Retina (tissue), 1 donor: ENCODE measurements around the gene VPS37D.
A peak's percentile ranks its signal among the peaks of the same experiment; 100 is the strongest.

Source experiments
- DNase-seq: peaks from one replicate; pipeline ENCODE4 v3.0.0-alpha.2; 2016

VPS37D gene

GRCh38 chr7:73681031-73681430 is 13.4 kb downstream of the VPS37D start:
- DNase-seq: no peak

DNA sequence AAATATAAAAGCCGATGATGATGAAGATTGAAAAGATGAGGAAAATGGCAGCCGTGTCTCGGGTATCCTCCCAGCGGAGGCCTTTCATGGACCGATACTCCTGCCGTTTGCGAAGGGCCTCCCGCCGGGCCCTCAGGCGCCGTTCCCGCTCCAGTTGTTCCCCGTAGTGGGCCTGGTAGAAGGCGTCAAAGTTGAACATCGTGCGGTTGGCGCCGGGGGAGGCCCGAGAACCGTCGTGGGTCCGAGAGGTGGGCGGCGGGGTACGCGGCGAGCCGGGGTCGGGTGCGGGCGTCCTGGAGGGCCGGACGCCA is 15.1 kb downstream of the VPS37D start:
- DNase-seq: no peak

DNA sequence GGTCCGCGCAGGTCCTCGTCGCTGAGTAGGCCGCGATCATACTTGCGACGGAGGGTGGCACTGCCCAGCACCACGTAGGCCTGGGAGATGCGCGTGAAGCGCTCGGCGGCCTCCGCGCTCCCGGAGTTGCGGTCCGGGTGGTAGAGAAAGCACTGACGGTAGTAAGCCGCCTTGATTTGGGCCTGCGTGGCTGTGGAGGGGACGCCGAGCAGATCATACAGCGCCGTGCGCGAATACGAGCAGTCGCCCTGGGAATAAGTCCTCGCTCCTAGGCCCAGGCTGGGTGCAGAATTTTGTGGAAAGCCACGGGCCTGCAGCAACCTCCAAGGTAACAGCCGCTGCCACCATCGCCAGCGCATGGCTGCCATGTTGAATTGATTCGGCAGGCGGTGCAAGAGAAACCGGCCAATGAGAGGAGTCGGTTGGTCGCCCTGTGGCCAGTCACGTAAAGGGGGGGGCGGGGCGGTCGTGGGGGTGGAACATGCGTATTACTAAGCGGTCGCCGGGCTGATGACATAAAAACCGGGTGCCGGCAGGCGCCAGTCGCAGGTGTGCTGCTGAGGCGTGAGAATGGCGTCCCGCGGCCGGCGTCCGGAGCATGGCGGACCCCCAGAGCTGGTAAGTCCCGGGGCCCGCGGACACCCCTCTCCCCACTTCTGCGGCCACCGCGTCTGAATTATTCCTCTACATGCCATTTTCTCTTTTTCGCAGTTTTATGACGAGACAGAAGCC is 15.6 kb downstream of the VPS37D start, which contains the start of the genes BUD23 and DNAJC30:
BUD23 (plus strand) TSS at position 542 of the 732 bp plus-strand sequence; CDS start at position 571, 29 bp downstream.
DNAJC30 (minus strand) TSS at position 398 of the 732 bp plus-strand sequence; CDS start at position 368, 30 bp downstream.
- DNase-seq: peak; percentile 94

- no peak for DNase-seq
Measured at GRCh38 chr7:73683788-73684693, 16.4 kb downstream of the VPS37D start.

DNA sequence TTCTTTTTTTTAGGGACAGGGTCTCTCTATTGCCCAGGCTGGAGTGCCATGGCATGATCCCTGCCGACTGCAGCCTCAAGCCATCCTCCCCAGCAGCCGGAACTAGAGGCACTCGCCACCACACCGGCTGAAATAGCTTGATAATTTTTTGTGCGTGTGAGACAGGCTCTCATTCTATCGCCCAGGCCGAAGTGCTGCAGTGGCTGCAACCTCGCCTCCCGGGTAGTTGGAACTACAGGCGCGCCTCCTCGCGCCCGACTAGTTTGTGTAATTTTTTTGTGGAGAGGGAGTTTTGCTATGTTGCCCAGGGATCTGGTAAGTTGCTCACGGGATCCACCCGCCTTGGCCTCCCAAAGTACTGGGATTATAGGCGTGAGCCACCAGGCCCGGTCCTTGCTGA is 17.7 kb downstream of the VPS37D start:
- DNase-seq: no peak

- no peak for DNase-seq
Measured at GRCh38 chr7:73688288-73688687, 20.7 kb downstream of the VPS37D start.

DNA sequence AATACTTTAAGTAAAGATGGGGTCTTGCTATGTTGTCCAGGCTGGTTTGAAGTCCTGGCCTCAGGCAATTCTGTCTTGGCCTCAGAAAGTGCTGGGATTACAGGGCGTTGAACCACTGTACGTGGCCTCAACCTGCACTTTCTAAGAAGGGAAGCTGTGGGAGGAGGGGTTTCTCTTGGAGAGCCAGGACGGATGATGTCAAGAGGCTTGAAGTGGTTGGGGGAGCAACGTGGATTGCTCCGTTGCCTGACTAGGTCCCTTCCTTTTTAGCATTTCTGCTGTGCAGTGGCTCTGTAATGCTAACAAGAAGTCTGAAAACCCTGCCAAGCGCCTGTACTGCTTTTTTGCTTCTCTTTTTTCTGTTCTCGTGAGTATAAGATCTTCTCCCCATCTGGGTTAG is 23.0 kb downstream of the VPS37D start:
- DNase-seq: no peak

- no peak for DNase-seq
Measured at GRCh38 chr7:73696372-73696771, 28.7 kb downstream of the VPS37D start.

GRCh38 chr7:73698410-73698809 is 30.8 kb downstream of the VPS37D start:
- DNase-seq: no peak

DNA sequence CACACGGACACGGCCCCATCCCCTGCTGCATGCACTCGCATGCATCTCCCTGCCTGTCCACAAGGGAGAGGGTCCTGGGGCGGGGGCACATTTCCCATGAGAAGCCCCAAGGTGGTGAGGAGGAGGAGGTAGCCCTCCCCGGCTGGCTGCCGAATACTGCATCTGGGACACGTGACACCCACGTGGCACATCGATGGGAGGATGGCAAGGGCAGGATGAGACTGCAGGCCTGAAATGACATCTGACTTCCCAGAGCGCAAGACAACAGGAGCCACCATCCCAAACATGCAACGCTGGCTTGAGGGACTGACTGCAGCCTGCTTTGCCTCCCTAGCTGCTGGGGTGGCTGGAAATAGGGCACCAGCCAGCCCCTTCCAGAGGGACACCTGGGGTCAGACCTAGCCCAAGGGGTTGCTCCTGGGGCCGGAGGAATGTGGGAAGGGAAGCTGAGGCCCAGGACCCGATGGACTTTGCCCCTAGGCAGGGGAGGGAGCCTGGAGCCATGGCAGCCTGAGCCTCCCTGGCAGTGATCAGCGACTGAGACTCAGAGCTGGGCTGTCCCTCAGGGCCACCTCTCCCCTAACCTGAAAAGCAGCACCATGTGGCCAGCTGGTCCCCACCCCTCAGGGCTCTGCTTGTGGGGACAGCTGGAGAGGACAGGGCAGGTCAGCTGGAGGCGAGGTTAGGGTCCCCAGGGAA is 31.9 kb downstream of the VPS37D start:
- peak; percentile 25 for DNase-seq

DNA sequence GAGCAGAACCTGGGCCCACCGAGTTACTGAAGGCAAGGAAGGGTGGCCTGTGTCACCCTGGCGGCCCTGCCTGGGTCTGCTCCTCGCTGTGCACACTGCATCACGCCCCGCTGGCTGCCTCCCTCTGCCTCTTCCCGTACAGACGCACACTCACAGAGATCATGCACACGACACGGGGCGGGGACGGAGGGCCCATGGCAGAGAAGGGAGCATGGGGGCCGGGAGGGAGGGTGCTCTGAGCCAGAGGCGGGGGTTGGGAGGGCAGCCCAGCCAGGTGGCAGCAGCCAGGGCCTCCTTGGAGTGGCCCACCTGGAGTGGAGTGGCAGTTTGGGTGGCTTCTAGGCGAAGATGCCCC is 32.4 kb downstream of the VPS37D start:
- no peak for DNase-seq

- DNase-seq: no peak
Measured at GRCh38 chr7:73700581-73701134, 33.0 kb downstream of the VPS37D start.

DNA sequence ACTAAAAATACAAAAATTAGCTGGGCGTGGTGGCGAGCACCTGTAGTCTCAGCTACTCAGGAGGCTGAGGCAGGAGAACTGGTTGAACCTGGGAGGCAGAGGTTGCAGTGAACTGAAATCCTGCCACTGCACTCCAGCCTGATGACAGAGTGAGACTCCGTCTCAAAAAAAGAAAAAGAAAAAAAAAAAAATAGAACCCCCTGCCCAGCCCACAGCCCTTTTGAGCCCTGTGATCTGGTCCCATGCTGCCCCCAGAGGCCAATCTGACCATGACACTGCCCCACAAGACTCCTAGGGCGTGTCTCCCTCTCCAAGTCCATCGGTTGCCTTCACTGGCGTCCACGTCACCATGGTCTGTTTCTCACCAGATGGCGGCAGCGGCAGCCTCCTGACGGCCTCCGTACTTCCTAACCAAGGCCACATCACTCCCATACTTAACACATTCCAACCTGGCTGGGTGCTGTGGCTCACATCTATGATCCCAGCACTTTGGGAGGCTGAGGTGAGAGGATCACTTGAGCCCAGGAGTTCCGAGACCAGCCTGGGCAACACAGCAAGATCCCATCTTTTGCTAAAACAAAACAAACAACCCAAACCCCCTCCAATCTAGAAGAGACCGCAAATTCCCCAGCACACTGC is 33.8 kb downstream of the VPS37D start:
- DNase-seq: peak; percentile 36

GRCh38 chr7:73702226-73702625 is 34.6 kb downstream of the VPS37D start:
- no peak for DNase-seq

DNA sequence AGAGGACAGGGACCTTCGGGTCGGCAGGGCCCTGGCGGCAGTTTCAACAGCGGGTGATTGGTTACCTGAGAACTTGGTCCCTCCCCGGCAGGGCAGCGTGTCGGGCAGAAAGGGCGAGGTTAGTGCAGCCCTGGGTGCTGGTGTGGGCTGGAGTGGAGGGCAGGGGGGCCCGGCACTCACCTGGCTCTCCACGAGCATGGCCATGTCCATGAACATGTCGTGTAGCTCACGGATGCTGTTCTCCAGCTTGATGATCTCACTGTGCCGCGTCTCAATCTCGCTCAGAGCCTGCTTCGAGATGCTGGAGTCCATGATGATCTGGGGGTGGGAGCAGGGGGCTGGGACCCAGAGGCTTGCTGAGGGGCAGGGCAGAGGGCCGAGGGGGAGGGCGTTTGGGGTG is 35.0 kb downstream of the VPS37D start:
- no peak for DNase-seq

DNA sequence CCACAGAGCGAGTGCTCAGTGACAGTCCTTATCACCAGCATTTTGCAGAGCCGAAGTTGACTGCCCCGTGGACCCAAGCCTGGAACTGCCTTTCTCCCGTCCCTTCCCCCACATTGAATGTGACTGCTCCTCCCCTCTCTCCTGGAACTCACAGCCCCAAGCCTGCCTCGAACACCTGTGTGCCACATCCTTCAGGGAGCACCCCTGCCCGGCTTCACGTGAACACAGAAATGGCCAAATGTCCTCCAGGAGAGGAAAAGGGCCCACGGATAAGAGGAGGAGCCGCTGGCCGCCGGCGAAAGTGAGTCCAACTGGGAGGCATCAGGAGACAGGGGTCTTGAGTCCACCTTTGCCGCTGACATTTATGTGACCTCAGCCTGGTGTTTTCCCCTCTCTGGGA is 35.6 kb downstream of the VPS37D start:
- DNase-seq: no peak

- peak; percentile 64 for DNase-seq
Measured at GRCh38 chr7:73703757-73704639, 36.4 kb downstream of the VPS37D start.

DNA sequence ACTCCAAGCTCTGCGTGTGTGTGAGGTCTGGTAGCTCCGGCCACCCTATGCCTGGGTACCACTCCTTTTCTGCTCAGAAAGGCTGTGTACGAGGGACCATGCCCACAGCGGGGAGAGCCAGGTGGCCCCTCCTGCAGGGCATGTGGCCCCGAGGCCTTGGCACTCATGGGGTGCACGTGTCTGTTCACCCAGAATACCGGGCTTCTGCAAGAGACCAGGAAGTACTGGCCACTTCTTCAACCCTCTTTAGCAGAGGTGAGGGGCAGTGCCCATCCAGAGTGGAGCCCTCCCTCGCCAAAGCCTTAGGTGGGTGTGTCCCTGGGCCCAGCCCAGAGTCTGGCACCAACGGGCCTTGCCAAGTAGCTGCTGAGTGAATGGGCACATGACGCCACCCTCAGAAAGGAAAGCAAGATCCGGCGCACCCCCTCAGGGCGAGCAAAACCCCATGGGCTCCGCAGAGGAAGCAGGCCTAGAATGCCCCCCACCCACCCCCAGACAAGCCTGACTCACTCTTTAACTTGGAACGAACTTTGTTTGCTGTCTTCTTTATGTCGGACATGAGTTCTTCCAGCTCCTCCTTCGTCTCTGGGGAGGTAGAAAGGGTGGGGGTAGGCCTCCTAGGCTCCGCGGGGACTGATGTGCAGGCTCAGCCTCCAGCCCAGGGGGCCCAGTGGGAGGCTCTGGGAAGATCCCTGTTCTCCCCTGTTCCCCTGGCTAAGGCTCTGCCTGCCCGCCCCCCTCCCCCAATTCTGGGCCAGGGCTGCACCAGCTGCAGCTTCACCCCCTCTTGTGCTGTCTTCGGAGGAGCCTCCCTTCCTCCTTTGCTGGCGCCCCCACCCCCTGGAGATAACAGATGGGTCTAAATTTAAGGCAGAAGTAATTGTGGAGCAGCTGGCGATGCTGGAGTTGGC is 37.3 kb downstream of the VPS37D start:
- no peak for DNase-seq

DNA sequence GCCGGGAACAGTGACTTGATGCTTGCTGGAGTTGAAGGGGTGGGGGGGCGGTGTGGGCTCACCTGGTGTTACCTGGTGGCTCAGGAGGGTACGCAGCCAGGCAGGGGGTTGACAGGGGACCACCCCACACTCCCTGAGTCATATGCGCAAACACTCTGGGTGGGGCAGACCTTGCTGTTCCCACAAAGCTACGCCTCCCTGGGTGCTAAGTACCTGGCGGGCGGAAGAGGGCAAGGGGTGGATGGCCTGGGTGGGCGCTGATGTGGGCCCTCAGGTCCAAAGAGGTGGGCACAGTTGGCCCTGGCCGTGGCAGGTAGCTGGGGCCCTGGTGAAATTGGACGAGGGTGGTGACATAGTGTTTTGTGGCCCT is 37.9 kb downstream of the VPS37D start:
- DNase-seq: no peak
